Osteocyte (in vitro differentiated cells): ENCODE results near the gene PPEF1. TPM values are rescaled to one million over a fixed set of nuclear protein-coding genes. Genes with fewer than 3 reads are reported as not detected.

Experiments used
- DNase-seq: peaks from one replicate; pipeline ENCODE4 v3.0.0; 2021; ENCODE audit warnings: mixed read lengths; ENCODE audit not compliant: unreplicated experiment; ENCODE audit errors: extremely low spot score
- H3K27ac Mint-ChIP-seq: one replicate; pipeline ENCODE4 v1.8.0; 2021; ENCODE audit warnings: mild to moderate bottlenecking, mixed read lengths; ENCODE audit not compliant: unreplicated experiment
- H3K27me3 Mint-ChIP-seq: one replicate; pipeline ENCODE4 v1.8.0; 2021; ENCODE audit warnings: mixed read lengths; ENCODE audit not compliant: unreplicated experiment
- H3K36me3 Mint-ChIP-seq: one replicate; pipeline ENCODE4 v1.8.0; 2021; ENCODE audit warnings: mixed read lengths; ENCODE audit not compliant: unreplicated experiment
- H3K4me1 Mint-ChIP-seq: one replicate; pipeline ENCODE4 v1.8.0; 2021; ENCODE audit warnings: mixed read lengths; ENCODE audit not compliant: unreplicated experiment
- H3K4me3 Mint-ChIP-seq: one replicate; pipeline ENCODE4 v1.8.0; 2021; ENCODE audit warnings: mild to moderate bottlenecking, moderate library complexity, mixed read lengths; ENCODE audit not compliant: unreplicated experiment
- H3K9me3 Mint-ChIP-seq: one replicate; pipeline ENCODE4 v1.8.0; 2021; ENCODE audit warnings: mixed read lengths; ENCODE audit not compliant: unreplicated experiment
- CTCF ChIP-seq: fragments of 200-600 bp; sonication (generic); IDR thresholded peaks from 2 replicates; pipeline ENCODE4 v1.5.0; 2021; ENCODE audit warnings: antibody characterized with exemption, mild to moderate bottlenecking, moderate library complexity
- total RNA-seq: library from RNA; stranded (reverse); gene quantifications from 2 replicates; pipeline ENCODE4 v1.2.1, GENCODE V29; 2021

PPEF1 gene
- total RNA-seq, 1 donor from 2014 or later = 1.2 TPM

- Mint-ChIP-seq H3K27me3 (no peaks in the 10 kb centered on the region), H3K27ac (no peak overlapping the region), H3K9me3 (peaks cover 8% of the 10 kb centered on the region), H3K4me1 (no peaks in the 10 kb centered on the region), H3K36me3 (no peaks in the 10 kb centered on the region), H3K4me3 (no peak overlapping the region)
- no peak for DNase-seq
- no peak for TF ChIP-seq CTCF
Measured at GRCh38 chrX:18668071-18668835, 39.2 kb upstream of the PPEF1 start.

- peaks cover 4% of the 10 kb centered on the region for H3K9me3 Mint-ChIP-seq
- peaks cover 3% of the 10 kb centered on the region for H3K4me1 Mint-ChIP-seq
- no peaks in the 10 kb centered on the region for H3K27me3 Mint-ChIP-seq
- no peak within 1 kb of the TSS for H3K4me3 Mint-ChIP-seq
- no peaks in the 10 kb centered on the region for H3K36me3 Mint-ChIP-seq
- no peak for TF ChIP-seq CTCF
- no peak for DNase-seq
- no peak within 1 kb of the TSS for H3K27ac Mint-ChIP-seq
Measured at GRCh38 chrX:18672008-18672407, 35.4 kb upstream of the PPEF1 start, which contains the start of gene RS1. Gene RS1 (minus strand): TSS chrX:18672108. CDS start chrX:18672068, 40 bp downstream.

GRCh38 chrX:18674417-18674787, 33.0 kb upstream of the PPEF1 start:
- peaks cover 3% of the 10 kb centered on the region for H3K4me1 Mint-ChIP-seq
- H3K4me3 Mint-ChIP-seq = peak overlapping the region; percentile 71
- peak overlapping the region; percentile 34 for H3K27ac Mint-ChIP-seq
- DNase-seq = no peak
- H3K9me3 Mint-ChIP-seq = peaks cover 4% of the 10 kb centered on the region
- no peak for TF ChIP-seq CTCF
- no peaks in the 10 kb centered on the region for H3K36me3 Mint-ChIP-seq
- H3K27me3 Mint-ChIP-seq = no peaks in the 10 kb centered on the region

- Mint-ChIP-seq H3K9me3 (peaks cover 4% of the 10 kb centered on the region), H3K27me3 (no peaks in the 10 kb centered on the region), H3K27ac (peak overlapping the region; percentile 47), H3K4me1 (peaks cover 3% of the 10 kb centered on the region), H3K36me3 (no peaks in the 10 kb centered on the region), H3K4me3 (peak overlapping the region; percentile 71)
- TF ChIP-seq CTCF = no peak
- peak; percentile 93 for DNase-seq
Measured at GRCh38 chrX:18674788-18675735, 32.4 kb upstream of the PPEF1 start.

GRCh38 chrX:18676050-18676449, 31.4 kb upstream of the PPEF1 start:
- Mint-ChIP-seq H3K4me1 (peaks cover 3% of the 10 kb centered on the region), H3K27ac (no peak overlapping the region), H3K9me3 (peaks cover 4% of the 10 kb centered on the region), H3K4me3 (peak overlapping the region; percentile 71), H3K36me3 (no peaks in the 10 kb centered on the region), H3K27me3 (no peaks in the 10 kb centered on the region)
- no peak for TF ChIP-seq CTCF
- no peak for DNase-seq
